C4-2B (cell line): ENCODE data around the gene LRRC10.

ENCODE experiments used
- ZFX ChIP-seq: fragments of 450-650 bp; IDR thresholded peaks from 2 replicates; pipeline ENCODE4 v1.6.1; 2017
- TF ChIP-seq, protein P1 (sequence below): fragments of 450-650 bp; conservative IDR thresholded peaks from 2 replicates; pipeline ENCODE4 v1.5.1; 2017; ENCODE audit warnings: mild to moderate bottlenecking

GRCh38 chr12:69601962-69602685, 8.6 kb downstream of the LRRC10 start:
- TF ChIP-seq, protein P1, sequence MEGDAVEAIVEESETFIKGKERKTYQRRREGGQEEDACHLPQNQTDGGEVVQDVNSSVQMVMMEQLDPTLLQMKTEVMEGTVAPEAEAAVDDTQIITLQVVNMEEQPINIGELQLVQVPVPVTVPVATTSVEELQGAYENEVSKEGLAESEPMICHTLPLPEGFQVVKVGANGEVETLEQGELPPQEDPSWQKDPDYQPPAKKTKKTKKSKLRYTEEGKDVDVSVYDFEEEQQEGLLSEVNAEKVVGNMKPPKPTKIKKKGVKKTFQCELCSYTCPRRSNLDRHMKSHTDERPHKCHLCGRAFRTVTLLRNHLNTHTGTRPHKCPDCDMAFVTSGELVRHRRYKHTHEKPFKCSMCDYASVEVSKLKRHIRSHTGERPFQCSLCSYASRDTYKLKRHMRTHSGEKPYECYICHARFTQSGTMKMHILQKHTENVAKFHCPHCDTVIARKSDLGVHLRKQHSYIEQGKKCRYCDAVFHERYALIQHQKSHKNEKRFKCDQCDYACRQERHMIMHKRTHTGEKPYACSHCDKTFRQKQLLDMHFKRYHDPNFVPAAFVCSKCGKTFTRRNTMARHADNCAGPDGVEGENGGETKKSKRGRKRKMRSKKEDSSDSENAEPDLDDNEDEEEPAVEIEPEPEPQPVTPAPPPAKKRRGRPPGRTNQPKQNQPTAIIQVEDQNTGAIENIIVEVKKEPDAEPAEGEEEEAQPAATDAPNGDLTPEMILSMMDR = no peak
- no peak for TF ChIP-seq ZFX
